DMS114 treated with DMSO at 0.1 percent for 48 hours (cell line): ENCODE data around the gene MAOA.
"Not testable (repeated sequence)": the region's sequence is repeated elsewhere in the genome, so short reads cannot be mapped to it uniquely, and the experiment has no call there.

Source experiments
- DNase-seq: peaks from one replicate; lab custom pipeline; 2025; ENCODE audit not compliant: unreplicated experiment; lab: John Stamatoyannopoulos, UW

MAOA gene

GRCh38 chrX:43661521-43662240, 5.6 kb downstream of the MAOA start:
- no peak for DNase-seq

- DNase-seq: no peak
Observed at GRCh38 chrX:43663173-43663572, 7.1 kb downstream of the MAOA start.

GRCh38 chrX:43664258-43664657, 8.2 kb downstream of the MAOA start:
- DNase-seq: no peak

GRCh38 chrX:43664708-43665107, 8.6 kb downstream of the MAOA start:
- no peak for DNase-seq

- DNase-seq: no peak
Observed at GRCh38 chrX:43666311-43666912, 10.3 kb downstream of the MAOA start.

- DNase-seq: not testable (repeated sequence)
Observed at GRCh38 chrX:43675965-43676628, 20.0 kb downstream of the MAOA start.

- no peak for DNase-seq
Observed at GRCh38 chrX:43676971-43677572, 21.0 kb downstream of the MAOA start.

- DNase-seq: no peak
Observed at GRCh38 chrX:43677993-43678392, 21.9 kb downstream of the MAOA start.

- no peak for DNase-seq
Observed at GRCh38 chrX:43679058-43679457, 23.0 kb downstream of the MAOA start.

- no peak for DNase-seq
Observed at GRCh38 chrX:43679778-43680177, 23.7 kb downstream of the MAOA start.

- DNase-seq: no peak
Observed at GRCh38 chrX:43682726-43683125, 26.6 kb downstream of the MAOA start.

- no peak for DNase-seq
Observed at GRCh38 chrX:43685221-43685620, 29.1 kb downstream of the MAOA start.

- DNase-seq: no peak
Observed at GRCh38 chrX:43688586-43688985, 32.5 kb downstream of the MAOA start.

- no peak for DNase-seq
Observed at GRCh38 chrX:43693602-43694406, 37.7 kb downstream of the MAOA start.

GRCh38 chrX:43699475-43699874, 43.4 kb downstream of the MAOA start:
- no peak for DNase-seq

GRCh38 chrX:43702079-43702524, 46.0 kb downstream of the MAOA start:
- no peak for DNase-seq

GRCh38 chrX:43702660-43703059, 46.6 kb downstream of the MAOA start:
- DNase-seq: no peak

GRCh38 chrX:43703211-43703791, 47.2 kb downstream of the MAOA start:
- DNase-seq: no peak

- no peak for DNase-seq
Observed at GRCh38 chrX:43706786-43707370, 50.8 kb downstream of the MAOA start.

GRCh38 chrX:43707812-43708548, 51.9 kb downstream of the MAOA start:
- no peak for DNase-seq
